Colon (tissue), 2 donors: ENCODE measurements around the gene USP32.
"Not testable (repeated sequence)": the region's sequence is repeated elsewhere in the genome, so short reads cannot be mapped to it uniquely, and the experiment has no call there.

Source experiments
- FAIRE-seq: peaks from 2 replicates; lab custom pipeline; 2012; peaks lifted over from hg19 to GRCh38; lab: Jason Lieb, UNC
- donor health status: control.
- donor health status: control.

Gene USP32

GRCh38 chr17:60392042-60392844 is at the start of gene USP32:
Gene USP32 (minus strand): TSS chr17:60392133. CDS start chr17:60391939, 194 bp downstream.
- no peak for FAIRE-seq

GRCh38 chr17:60439501-60439900 is 47.6 kb upstream of the USP32 start:
- no peak for FAIRE-seq

GRCh38 chr17:60436676-60437075 is 44.7 kb upstream of the USP32 start:
- FAIRE-seq = no peak

GRCh38 chr17:60435244-60436167 is 43.6 kb upstream of the USP32 start:
- FAIRE-seq = no peak

GRCh38 chr17:60433021-60433997 is 41.4 kb upstream of the USP32 start:
- not testable (repeated sequence) for FAIRE-seq

GRCh38 chr17:60430561-60430960 is 38.6 kb upstream of the USP32 start:
- not testable (repeated sequence) for FAIRE-seq

GRCh38 chr17:60428491-60428890 is 36.6 kb upstream of the USP32 start:
- not testable (repeated sequence) for FAIRE-seq

GRCh38 chr17:60426596-60426995 is 34.7 kb upstream of the USP32 start:
- no peak for FAIRE-seq

- no peak for FAIRE-seq
These were observed 33.7 kb upstream of the USP32 start for GRCh38 chr17:60425626-60426025.

GRCh38 chr17:60423865-60424264 is 31.9 kb upstream of the USP32 start:
- FAIRE-seq = no peak

- no peak for FAIRE-seq
These were observed 30.3 kb upstream of the USP32 start, which contains the start of gene CHCT1 for GRCh38 chr17:60422162-60422665. Gene CHCT1 (plus strand): TSS chr17:60422489. CDS start chr17:60422593, 104 bp downstream.

- no peak for FAIRE-seq
These were observed 29.6 kb upstream of the USP32 start for GRCh38 chr17:60421273-60422161.

GRCh38 chr17:60419875-60420274 is 27.9 kb upstream of the USP32 start:
- FAIRE-seq = not testable (repeated sequence)

- FAIRE-seq = not testable (repeated sequence)
These were observed 27.1 kb upstream of the USP32 start for GRCh38 chr17:60419003-60419402.

GRCh38 chr17:60416368-60416925 is 24.5 kb upstream of the USP32 start:
- FAIRE-seq = no peak

- FAIRE-seq = no peak
These were observed 23.2 kb upstream of the USP32 start for GRCh38 chr17:60415146-60415545.

GRCh38 chr17:60412701-60413100 is 20.8 kb upstream of the USP32 start:
- FAIRE-seq = no peak

- FAIRE-seq = no peak
These were observed 18.1 kb upstream of the USP32 start for GRCh38 chr17:60410001-60410400.

- FAIRE-seq = no peak
These were observed 15.0 kb upstream of the USP32 start for GRCh38 chr17:60406887-60407286.

GRCh38 chr17:60403962-60404361 is 12.0 kb upstream of the USP32 start:
- FAIRE-seq = no peak
